ENCODE results near the gene AGMO. TPM values are rescaled to one million over a fixed set of nuclear protein-coding genes. Genes with fewer than 3 reads are reported as not detected.

Gene AGMO
- total and polyA plus RNA-seq, 10 of the 15 experiments (the other 5 are each of a cell fraction or from before 2014, with no cell fraction given): 0.11 to 0.29 TPM; not detected in 8

DNA sequence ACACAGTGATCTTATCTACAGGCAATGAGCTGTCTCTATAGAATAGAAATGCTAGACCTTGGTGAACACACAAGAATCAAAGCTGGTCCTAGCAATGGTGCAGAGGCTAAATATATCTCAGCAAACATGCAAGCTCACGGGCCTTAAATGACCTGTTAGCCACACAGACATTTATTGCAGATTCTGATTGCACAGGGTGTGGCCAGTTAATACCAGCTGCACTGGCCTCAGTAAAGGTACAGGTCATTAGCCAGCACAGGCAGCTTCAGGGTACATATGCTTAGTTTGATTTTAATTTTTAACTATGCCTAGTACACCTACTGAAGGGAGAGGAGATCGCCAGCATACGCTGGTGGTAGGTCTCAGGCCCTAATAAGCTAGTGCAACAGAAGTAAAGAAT lies 393.9 kb downstream of the AGMO start:
- Histone ChIP-seq H3K4me2 (ENCODE audit: control insufficient read depth, insufficient read depth) (no peak overlapping the region), H4K20me1 (ENCODE audit: control insufficient read depth, insufficient read depth) (no peaks in the 10 kb centered on the region), H3K4me3 (no peak overlapping the region), H3K79me2 (ENCODE audit: control insufficient read depth, insufficient read depth, low read length) (no peaks in the 10 kb centered on the region), H3K27ac (ENCODE audit: control insufficient read depth, insufficient read depth) (no peak overlapping the region), H2AFZ (ENCODE audit: control insufficient read depth, low read depth, low read length) (no peak overlapping the region), H3K9ac (ENCODE audit: control insufficient read depth, insufficient read depth, low read length) (no peak overlapping the region), H3K36me3 (ENCODE audit: control insufficient read depth in 2 of 2, insufficient read depth in 2 of 2, low read length in 1 of 2) (no peaks in the 10 kb centered on the region), H3K27me3 (replicated peaks in 1 of 2; ENCODE audit: control insufficient read depth in 2 of 2, insufficient read depth in 2 of 2, low read length in 1 of 2) (no peaks in the 10 kb centered on the region), H3K9me3 (replicated peaks; ENCODE audit: control insufficient read depth, insufficient read depth, low read length) (no peaks in the 10 kb centered on the region), H3K4me1 (ENCODE audit: control insufficient read depth, insufficient read depth, low read length) (no peaks in the 10 kb centered on the region)
- DNase-seq (ENCODE audit: low read depth, low spot score): no peak
- RAD21 ChIA-PET (ENCODE audit: unreplicated experiment): no interaction called here
- in situ Hi-C loops (cut with MboI): no loop called here
- CTCF ChIA-PET: interaction anchor here (1.0 kb wide), 1 partner anchor 447 kb away, joined by 3 read pairs; no protein-coding TSS in a partner anchor
- SMC1A ChIA-PET (ENCODE audit: uncharacterized antibody, unreplicated experiment): interaction anchor here (1.1 kb wide), 1 partner anchor 104 kb away, joined by 3 read pairs; no protein-coding TSS in a partner anchor
- WGBS (ENCODE audit: insufficient coverage, insufficient replicate concordance, low lambda C conversion rate, missing lambda C conversion rate): 0% methylated on average over 3 of the region's 3 CpGs
- ATAC-seq: no peak
- no peak for FAIRE-seq
- intact Hi-C loops (cut with micrococcal nuclease; ENCODE audit: unreplicated experiment): no loop called here
- POLR2A ChIA-PET: interaction anchor here (0.6 kb wide), 1 partner anchor 723 kb away, joined by 4 read pairs; no protein-coding TSS in a partner anchor
- no TSS peak for BruUV-seq (replicated peaks)
- TF ChIP-seq SUPT20H (IDR thresholded peaks at IDR 0.05; ENCODE audit: borderline replicate concordance, control insufficient read depth, low read depth, low read length) (no peak), STAT3 (IDR thresholded peaks at IDR 0.05; ENCODE audit: low read depth, low read length) (no peak), BACH1 (IDR thresholded peaks at IDR 0.05; ENCODE audit: borderline replicate concordance) (no peak), RB1 (IDR thresholded peaks at IDR 0.05; ENCODE audit: borderline replicate concordance) (no peak), MTA2 (IDR thresholded peaks at IDR 0.05; ENCODE audit: low read depth) (no peak), TBL1XR1 (IDR thresholded peaks at IDR 0.05; ENCODE audit: low read depth, low read length) (no peak), STAT1 (conservative IDR thresholded peaks at IDR 0.05) (no peak), FOS (IDR thresholded peaks at IDR 0.05; ENCODE audit: borderline replicate concordance, extremely low read depth, insufficient read length) (no peak), BHLHE40 (IDR thresholded peaks at IDR 0.05; ENCODE audit: borderline replicate concordance in 1 of 2, low read depth in 2 of 2, low read length in 1 of 2) (no peak), TCF3 (IDR thresholded peaks at IDR 0.05; ENCODE audit: borderline replicate concordance, insufficient read depth, low read depth, low read length) (no peak), SP1 (IDR thresholded peaks at IDR 0.05; ENCODE audit: low read depth, low read length) (no peak), YBX1 (IDR thresholded peaks at IDR 0.05) (no peak), ZBED1 (IDR thresholded peaks at IDR 0.05; ENCODE audit: borderline replicate concordance) (no peak), CREB1 (IDR thresholded peaks at IDR 0.05; ENCODE audit: low read depth) (no peak), RELA (IDR thresholded peaks at IDR 0.05; ENCODE audit: borderline replicate concordance, partially characterized antibody) (no peak)
- TF ChIP-seq, protein P1, sequence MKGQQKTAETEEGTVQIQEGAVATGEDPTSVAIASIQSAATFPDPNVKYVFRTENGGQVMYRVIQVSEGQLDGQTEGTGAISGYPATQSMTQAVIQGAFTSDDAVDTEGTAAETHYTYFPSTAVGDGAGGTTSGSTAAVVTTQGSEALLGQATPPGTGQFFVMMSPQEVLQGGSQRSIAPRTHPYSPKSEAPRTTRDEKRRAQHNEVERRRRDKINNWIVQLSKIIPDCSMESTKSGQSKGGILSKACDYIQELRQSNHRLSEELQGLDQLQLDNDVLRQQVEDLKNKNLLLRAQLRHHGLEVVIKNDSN (IDR thresholded peaks at IDR 0.05; ENCODE audit: borderline replicate concordance, extremely low read length, insufficient read depth, low read depth, low read length): no peak
- TF ChIP-seq, protein P2, sequence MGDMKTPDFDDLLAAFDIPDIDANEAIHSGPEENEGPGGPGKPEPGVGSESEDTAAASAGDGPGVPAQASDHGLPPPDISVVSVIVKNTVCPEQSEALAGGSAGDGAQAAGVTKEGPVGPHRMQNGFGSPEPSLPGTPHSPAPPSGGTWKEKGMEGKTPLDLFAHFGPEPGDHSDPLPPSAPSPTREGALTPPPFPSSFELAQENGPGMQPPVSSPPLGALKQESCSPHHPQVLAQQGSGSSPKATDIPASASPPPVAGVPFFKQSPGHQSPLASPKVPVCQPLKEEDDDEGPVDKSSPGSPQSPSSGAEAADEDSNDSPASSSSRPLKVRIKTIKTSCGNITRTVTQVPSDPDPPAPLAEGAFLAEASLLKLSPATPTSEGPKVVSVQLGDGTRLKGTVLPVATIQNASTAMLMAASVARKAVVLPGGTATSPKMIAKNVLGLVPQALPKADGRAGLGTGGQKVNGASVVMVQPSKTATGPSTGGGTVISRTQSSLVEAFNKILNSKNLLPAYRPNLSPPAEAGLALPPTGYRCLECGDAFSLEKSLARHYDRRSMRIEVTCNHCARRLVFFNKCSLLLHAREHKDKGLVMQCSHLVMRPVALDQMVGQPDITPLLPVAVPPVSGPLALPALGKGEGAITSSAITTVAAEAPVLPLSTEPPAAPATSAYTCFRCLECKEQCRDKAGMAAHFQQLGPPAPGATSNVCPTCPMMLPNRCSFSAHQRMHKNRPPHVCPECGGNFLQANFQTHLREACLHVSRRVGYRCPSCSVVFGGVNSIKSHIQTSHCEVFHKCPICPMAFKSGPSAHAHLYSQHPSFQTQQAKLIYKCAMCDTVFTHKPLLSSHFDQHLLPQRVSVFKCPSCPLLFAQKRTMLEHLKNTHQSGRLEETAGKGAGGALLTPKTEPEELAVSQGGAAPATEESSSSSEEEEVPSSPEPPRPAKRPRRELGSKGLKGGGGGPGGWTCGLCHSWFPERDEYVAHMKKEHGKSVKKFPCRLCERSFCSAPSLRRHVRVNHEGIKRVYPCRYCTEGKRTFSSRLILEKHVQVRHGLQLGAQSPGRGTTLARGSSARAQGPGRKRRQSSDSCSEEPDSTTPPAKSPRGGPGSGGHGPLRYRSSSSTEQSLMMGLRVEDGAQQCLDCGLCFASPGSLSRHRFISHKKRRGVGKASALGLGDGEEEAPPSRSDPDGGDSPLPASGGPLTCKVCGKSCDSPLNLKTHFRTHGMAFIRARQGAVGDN (IDR thresholded peaks at IDR 0.05): no peak
- TF ChIP-seq, protein P3, sequence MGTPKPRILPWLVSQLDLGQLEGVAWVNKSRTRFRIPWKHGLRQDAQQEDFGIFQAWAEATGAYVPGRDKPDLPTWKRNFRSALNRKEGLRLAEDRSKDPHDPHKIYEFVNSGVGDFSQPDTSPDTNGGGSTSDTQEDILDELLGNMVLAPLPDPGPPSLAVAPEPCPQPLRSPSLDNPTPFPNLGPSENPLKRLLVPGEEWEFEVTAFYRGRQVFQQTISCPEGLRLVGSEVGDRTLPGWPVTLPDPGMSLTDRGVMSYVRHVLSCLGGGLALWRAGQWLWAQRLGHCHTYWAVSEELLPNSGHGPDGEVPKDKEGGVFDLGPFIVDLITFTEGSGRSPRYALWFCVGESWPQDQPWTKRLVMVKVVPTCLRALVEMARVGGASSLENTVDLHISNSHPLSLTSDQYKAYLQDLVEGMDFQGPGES (IDR thresholded peaks at IDR 0.05): no peak

Data from GM12878 (cell line).